GM12891 (cell line): Measurements from ENCODE around the gene CEP55.

ENCODE experiments used
- DNase-seq: peaks from one replicate; pipeline ENCODE4 v3.0.0; 2011; ENCODE audit warnings: low spot score; ENCODE audit not compliant: insufficient read length
- FAIRE-seq: peaks from 2 replicates; lab custom pipeline; 2011; peaks lifted over from hg19 to GRCh38; lab: Jason Lieb, UNC
- PAX5 ChIP-seq: IDR thresholded peaks from 2 replicates; pipeline ENCODE4 v1.6.1; 2011; ENCODE audit warnings: low read length, moderate library complexity, mild to moderate bottlenecking; ENCODE audit not compliant: insufficient read depth, severe bottlenecking
- POLR2A ChIP-seq: IDR thresholded peaks from 2 replicates; pipeline ENCODE4 v1.6.1; 2011; ENCODE audit warnings: low read depth, low read length, control low read depth
- POLR2AphosphoS5 ChIP-seq: IDR thresholded peaks from 2 replicates; pipeline ENCODE4 v1.6.1; 2011; ENCODE audit warnings: low read depth, low read length, control low read depth
- POU2F2 ChIP-seq: IDR thresholded peaks from 2 replicates; pipeline ENCODE4 v1.6.1; 2011; ENCODE audit warnings: low read depth, mild to moderate bottlenecking, control low read depth, low read length, moderate library complexity
- SPI1 ChIP-seq: IDR thresholded peaks from 2 replicates; pipeline ENCODE4 v1.6.1; 2011; ENCODE audit warnings: low read depth, low read length, control low read depth
- TAF1 ChIP-seq: IDR thresholded peaks from 2 replicates; pipeline ENCODE4 v1.6.1; 2011; ENCODE audit warnings: low read depth, low read length, control low read depth

Gene CEP55

DNA sequence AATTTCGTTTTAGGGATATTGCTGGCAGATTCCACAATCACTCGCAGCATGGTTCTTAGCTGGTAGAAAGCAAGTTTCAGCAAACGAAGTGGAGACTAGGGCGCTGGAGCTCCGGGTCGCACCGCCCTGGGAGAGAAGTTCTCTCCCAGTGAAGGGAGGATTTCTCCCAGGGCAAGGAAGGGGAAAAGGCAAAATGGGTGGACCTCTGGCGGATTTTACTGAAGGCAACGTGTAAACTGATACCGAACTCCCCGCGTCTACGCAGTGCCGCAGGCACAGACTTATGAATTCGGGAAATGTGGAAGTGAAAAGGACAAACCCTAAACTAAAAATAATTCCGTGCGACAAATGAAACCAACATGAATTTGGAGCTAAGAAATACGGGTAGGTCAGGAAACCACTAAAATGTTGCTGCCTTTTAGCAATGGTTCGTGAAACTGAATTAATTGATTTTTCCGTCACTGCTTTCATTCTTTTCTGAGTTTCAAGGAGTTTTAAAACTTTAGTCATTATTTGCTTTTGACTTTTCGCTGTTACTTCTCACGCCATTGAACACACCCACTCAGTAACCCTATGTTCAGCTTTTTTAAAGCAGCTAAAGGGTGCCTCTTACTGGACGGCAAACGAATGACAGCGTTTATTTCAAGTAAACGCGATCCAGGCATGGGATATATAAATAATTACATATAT lies 14.1 kb upstream of the CEP55 start, which contains the start of gene MYOF:
Gene MYOF (minus strand): TSS at position 190 of the 690 bp plus-strand sequence. CDS start 140 bp downstream, at position 50.
- FAIRE-seq (peak; percentile 63), DNase-seq (peak; percentile 29)
- no peak for TF ChIP-seq TAF1
- no peak for TF ChIP-seq POU2F2
- TF ChIP-seq POLR2A = no peak
- TF ChIP-seq SPI1 = peak; percentile 90

DNA sequence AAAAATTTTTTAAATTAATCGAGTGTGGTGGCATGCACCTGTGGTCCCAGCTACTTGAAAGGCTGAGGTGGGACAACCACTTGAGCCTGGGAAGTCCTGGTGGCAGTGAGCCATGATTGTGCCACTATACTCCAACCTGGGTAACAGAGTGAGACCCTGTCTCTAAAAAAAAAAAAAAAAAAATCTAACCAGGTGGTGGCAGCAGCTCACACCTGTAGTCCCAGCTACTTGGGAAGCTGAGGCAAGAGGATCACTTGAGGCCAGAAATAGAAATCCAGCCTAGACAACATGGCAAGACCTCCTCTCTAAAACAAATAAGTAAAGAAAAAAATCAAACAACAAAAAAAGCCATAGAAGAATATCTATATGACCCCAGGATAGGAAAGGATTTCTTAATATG lies 10.7 kb upstream of the CEP55 start:
- TF ChIP-seq SPI1 (no peak), POLR2A (no peak), PAX5 (no peak), TAF1 (no peak), POLR2AphosphoS5 (no peak), POU2F2 (no peak)
- no peak for FAIRE-seq
- DNase-seq = no peak

DNA sequence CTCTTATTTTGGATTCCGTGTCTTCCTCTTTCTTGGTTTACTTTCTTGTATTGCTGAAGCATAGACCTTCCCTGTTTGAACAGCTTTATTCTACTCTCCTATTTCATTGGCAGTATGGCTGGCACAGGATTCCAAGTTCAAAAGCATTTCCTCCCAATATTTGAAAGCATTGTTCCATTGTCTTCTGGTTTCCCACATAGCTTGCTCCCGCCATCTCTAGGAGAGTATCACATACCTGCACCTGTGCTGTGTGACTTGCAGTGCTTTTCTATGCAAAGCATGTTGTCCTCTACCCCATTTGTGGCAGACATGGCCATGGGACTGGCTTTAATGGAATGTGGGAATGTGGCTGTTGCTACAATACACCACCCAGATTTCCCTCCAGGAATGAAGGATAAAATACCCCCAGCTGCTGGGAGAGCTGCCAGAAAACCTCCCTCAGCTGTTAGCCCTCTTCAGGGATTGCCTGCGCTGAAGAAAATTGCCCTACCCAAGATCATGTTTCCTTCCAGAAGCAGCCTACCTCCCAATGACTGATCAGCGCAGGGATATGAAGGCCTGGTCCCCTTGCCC lies 7.4 kb upstream of the CEP55 start:
- FAIRE-seq (no peak), DNase-seq (no peak)
- TF ChIP-seq PAX5 = no peak
- no peak for TF ChIP-seq POLR2AphosphoS5
- TF ChIP-seq POLR2A = no peak
- no peak for TF ChIP-seq SPI1
- TF ChIP-seq TAF1 = no peak
- TF ChIP-seq POU2F2 = no peak

DNA sequence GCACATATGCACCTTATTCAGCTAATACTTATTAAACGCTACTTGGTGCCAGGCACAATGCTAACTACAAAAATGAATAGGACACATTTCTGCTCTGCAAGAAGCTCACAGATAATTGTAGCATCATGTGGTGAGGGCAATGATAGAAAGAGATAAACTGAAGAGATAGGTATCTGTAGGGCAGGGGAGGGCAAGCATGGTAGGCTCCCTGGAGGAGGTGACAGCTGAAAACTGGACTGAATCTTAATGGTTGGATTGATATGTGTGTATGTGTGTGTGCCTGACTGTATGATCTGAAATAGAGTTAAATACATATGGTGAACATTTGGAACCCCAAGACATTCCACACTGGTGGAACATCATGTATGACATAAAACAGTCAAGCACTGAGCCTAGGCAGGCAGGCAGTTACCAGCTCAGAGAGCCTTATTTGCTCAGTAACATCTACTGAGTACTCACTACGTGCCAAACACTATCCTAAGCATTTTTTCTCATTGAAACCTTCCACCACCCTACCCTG lies 4.8 kb upstream of the CEP55 start:
- FAIRE-seq (no peak), DNase-seq (no peak)
- TF ChIP-seq SPI1 = no peak
- TF ChIP-seq POLR2AphosphoS5 = no peak
- no peak for TF ChIP-seq TAF1
- TF ChIP-seq POLR2A = no peak
- TF ChIP-seq PAX5 = no peak
- no peak for TF ChIP-seq POU2F2

DNA sequence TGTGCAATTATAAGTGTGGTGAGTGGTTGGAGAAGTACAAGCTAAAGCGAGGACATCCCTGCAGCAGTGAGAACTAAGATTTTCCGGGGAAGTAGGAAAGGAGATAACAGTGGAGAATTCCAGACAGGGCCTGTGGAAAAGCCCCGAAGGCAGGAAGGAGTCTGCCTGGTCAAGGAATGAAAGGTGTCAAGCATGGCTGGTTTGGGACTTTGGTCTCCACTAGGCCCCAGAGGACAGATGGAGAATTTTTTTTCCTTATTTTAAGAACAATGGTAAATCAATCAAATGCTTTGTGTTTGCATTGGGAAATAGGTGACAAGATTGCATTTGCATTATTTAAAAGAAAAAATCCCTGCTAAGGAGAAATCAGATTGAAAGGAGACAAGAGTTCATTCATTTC lies 3.2 kb upstream of the CEP55 start:
- TF ChIP-seq POU2F2 = no peak
- TF ChIP-seq POLR2A = no peak
- no peak for TF ChIP-seq TAF1
- TF ChIP-seq SPI1 = no peak
- no peak for TF ChIP-seq PAX5
- no peak for TF ChIP-seq POLR2AphosphoS5
- DNase-seq (no peak), FAIRE-seq (no peak)

DNA sequence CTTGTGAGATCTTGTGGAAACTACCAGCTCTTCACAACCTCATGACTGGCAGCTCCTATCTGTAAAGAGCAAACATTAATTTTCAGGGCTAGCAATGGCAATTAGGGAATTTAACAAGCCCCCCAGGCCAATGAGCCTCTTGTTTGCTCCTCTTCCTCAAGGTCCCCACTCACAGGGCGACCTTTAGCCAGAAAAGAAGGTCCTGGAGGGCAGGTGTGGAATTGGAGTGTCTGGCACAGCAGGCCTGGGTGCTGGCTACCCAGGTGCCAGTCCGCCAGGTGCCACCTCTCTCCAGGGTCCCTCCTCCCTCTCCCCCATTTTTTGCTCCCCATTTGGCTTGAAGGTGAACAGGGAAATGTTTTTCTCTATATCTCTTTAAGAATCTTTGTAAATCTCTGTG lies 1.9 kb upstream of the CEP55 start:
- TF ChIP-seq TAF1 (no peak), POU2F2 (no peak), POLR2AphosphoS5 (no peak), POLR2A (no peak), PAX5 (no peak), SPI1 (no peak)
- DNase-seq = no peak
- no peak for FAIRE-seq

DNA sequence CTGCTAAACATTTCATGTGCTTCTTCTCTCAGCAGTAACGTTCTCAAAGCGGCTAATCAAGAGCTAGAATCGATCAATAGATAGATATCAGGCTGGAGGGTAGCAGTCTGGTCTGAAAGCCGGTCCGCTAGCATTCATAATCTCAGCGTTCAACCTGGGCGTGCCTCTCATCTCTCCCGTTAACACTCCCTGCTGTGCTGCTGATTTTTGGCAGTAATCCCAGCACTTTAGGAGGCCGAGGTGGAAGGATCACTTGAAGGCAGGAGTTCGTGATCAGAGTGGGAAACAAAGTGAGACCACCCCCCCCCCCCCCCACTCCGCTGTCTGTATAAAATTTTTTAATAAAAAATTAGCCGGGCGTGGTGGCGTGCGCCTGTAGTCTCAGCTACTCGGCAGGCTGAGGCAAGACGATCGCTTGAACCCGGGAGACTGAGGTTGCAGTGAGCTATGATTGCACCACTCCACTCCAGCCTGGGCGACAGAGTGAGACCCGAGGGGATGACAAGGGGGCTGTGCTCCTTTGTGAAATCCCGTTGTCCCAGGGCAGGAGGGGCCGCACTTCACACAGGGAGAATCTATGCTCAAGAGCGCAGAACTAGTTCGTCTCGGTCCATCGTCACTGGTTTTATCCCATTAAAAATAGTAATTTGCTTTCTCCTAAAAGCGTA lies 624 bp upstream of the CEP55 start:
- FAIRE-seq (peak; percentile 77), DNase-seq (no peak)
- TF ChIP-seq PAX5 (no peak), SPI1 (no peak), POLR2A (no peak), POLR2AphosphoS5 (no peak), POU2F2 (no peak), TAF1 (no peak)

DNA sequence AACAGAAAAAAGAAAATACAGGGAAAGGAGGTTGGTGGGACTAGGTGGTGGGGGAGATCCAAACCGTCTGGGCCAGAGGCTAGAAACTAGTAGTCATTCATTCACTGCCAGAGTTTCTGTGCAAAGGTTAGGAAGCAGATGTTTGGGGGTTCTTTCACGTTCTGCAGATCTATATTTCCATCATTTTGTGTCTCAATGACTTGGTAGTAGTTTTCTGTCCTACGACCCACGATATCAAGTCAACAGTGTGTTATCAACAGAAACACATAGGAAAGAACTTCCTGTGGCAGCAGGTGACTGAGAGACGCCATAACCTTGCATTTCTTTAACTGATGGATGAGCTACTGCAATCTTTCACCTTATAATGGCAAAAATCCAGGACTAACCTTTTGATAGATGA lies 1.8 kb downstream of the CEP55 start:
- DNase-seq = no peak
- TF ChIP-seq TAF1 (no peak), SPI1 (no peak), POLR2A (no peak), POLR2AphosphoS5 (no peak), PAX5 (no peak), POU2F2 (no peak)
- FAIRE-seq = peak; percentile 63

DNA sequence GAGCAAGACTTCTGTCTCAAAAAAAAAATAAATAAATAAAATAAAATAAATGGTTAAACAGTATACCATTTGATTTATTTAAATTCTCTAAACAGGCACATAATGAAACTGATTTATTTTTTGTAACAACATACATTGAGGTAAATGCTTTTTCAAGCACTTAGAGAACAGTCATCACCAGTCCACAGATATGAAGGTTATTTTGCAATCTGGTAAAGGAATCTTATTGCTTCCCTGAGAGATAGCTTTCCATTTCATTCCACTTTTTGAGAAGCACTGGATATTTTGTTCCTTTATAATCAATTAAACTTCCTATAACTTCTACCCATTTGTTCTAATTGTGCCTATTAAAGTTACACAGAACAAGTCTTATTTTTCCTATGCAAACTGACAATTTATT lies 5.2 kb downstream of the CEP55 start:
- DNase-seq (no peak), FAIRE-seq (no peak)
- TF ChIP-seq SPI1 (no peak), POU2F2 (no peak), POLR2AphosphoS5 (no peak), PAX5 (no peak), TAF1 (no peak), POLR2A (no peak)
